KOPT-K1 (cell line): ENCODE results near the gene DNAJC6.
"Not testable (repeated sequence)": the region's sequence is repeated elsewhere in the genome, so short reads cannot be mapped to it uniquely, and the experiment has no call there.

Experiments used
- H3K27ac ChIP-seq: fragments of 200-600 bp; sonication (generic); 2 replicates; pipeline ENCODE4 v1.5.1; 2016; ENCODE audit warnings: antibody characterized with exemption, mild to moderate bottlenecking, low read depth, low read length; ENCODE audit not compliant: poor library complexity, severe bottlenecking
- H3K36me3 ChIP-seq: fragments of 200-600 bp; sonication (generic); 2 replicates; pipeline ENCODE4 v1.5.1; 2017; ENCODE audit warnings: antibody characterized with exemption, mild to moderate bottlenecking, low read length, moderate library complexity; ENCODE audit not compliant: insufficient read depth
- H3K9me3 ChIP-seq: fragments of 200-600 bp; sonication (generic); 2 replicates; pipeline ENCODE4 v1.5.1; 2017; ENCODE audit warnings: antibody characterized with exemption, low read length, mild to moderate bottlenecking; ENCODE audit not compliant: insufficient read depth, poor library complexity, severe bottlenecking

Gene DNAJC6

DNA sequence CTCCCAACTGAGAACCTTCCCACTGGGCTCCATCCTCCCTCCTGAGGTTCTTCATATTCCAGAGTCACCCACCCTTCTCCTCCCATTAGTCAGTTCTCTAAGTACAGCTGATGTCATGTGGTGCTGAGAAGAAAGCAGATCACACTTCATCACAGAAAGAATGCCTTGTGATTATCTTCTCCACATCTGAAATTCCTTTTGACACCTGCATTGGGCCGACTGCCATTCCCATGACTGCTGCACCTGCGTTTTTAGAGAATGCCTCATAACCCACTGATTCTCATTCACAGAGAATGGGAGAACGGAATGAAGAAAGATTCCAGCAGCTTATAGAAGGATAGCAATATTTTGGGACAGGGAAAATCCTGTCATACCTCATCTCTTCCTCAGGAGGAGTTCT lies 125.4 kb downstream of the DNAJC6 start:
- Histone ChIP-seq H3K36me3 (peaks cover 6% of the 10 kb centered on the region; the same call in 1 of the 2 replicates), H3K9me3 (no peaks in the 10 kb centered on the region)

GRCh38 chr1:65435987-65436386 lies 126.6 kb downstream of the DNAJC6 start:
- no peaks in the 10 kb centered on the region for H3K9me3 ChIP-seq
- H3K27ac ChIP-seq, result no peak overlapping the region
- no peaks in the 10 kb centered on the region; the same call in 1 of the 2 replicates for H3K36me3 ChIP-seq

More for the DNA sequence above, 125.4 kb downstream of the DNAJC6 start:
- no peak overlapping the region for H3K27ac ChIP-seq

DNA sequence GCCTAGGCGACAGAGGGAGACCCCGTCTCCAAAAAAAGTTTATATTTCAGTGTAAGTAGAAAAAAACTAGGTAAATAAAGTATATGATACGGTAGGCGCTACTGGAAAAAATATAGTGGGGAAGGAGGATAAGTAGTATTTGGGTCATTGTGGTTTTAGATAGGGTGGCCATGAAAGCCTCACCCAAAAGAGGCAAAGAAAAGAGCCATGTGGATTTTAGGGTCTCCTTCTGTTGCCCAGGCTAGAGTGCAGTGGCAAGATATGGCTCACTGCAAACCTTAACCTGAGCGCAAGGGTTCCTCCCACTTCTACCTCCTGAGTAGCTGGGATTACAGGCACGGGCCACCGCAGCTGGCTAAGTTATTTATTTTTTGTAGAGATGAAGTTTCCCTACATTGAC lies 128.3 kb downstream of the DNAJC6 start:
- H3K27ac ChIP-seq, result no peak overlapping the region
- H3K9me3 ChIP-seq, result no peaks in the 10 kb centered on the region
- no peaks in the 10 kb centered on the region for H3K36me3 ChIP-seq

- Histone ChIP-seq H3K27ac (no peak overlapping the region), H3K9me3 (no peaks in the 10 kb centered on the region), H3K36me3 (no peaks in the 10 kb centered on the region)
These were observed 131.1 kb downstream of the DNAJC6 start for GRCh38 chr1:65440322-65440900.

- Histone ChIP-seq H3K27ac (no peak overlapping the region), H3K36me3 (no peaks in the 10 kb centered on the region)
These were observed 131.6 kb downstream of the DNAJC6 start for GRCh38 chr1:65440915-65441314.

DNA sequence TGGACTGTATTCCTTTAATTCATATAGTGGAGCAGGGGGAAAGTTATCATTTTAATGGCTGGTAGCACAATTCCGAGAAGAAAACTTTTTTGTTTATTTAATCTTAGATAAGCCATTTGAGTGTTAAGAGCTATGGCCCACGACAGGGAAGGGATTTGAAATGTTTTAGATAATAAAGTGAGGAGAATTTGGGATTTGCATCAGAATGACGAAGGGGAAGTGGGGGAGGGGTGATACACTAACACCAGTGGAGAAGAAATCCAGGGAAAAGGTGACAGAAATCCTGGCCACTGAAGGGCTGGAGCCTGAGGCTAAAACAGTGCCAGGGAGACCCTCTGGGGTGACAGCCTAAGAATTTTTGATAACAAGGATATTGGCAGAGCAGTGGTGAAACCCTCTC lies 132.1 kb downstream of the DNAJC6 start:
- Histone ChIP-seq H3K9me3 (no peaks in the 10 kb centered on the region), H3K27ac (no peak overlapping the region), H3K36me3 (no peaks in the 10 kb centered on the region)

More at GRCh38 chr1:65440915-65441314, 131.6 kb downstream of the DNAJC6 start:
- no peaks in the 10 kb centered on the region for H3K9me3 ChIP-seq

- no peak overlapping the region for H3K27ac ChIP-seq
- no peaks in the 10 kb centered on the region for H3K36me3 ChIP-seq
- no peaks in the 10 kb centered on the region for H3K9me3 ChIP-seq
These were observed 133.1 kb downstream of the DNAJC6 start for GRCh38 chr1:65442442-65442841.

DNA sequence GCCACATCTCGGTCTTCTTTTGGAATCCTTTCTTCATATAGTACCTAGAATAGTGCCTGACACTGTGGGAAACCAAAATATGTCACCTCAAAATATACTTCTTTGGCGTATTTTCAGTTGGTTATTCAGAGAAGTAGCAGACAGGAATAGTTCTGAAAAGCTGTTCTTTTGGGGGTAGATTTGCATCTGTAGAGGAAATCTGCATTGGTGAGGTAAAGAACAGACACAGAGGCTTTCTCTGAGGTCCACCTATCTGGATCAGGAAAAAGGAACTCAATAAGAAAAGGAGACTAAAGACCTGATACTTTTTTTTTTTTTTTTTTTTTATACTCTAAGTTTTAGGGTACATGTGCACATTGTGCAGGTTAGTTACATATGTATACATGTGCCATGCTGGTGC lies 134.3 kb downstream of the DNAJC6 start:
- Histone ChIP-seq H3K27ac (no peak overlapping the region), H3K36me3 (no peaks in the 10 kb centered on the region), H3K9me3 (no peaks in the 10 kb centered on the region)

- H3K36me3 ChIP-seq, result no peaks in the 10 kb centered on the region
- H3K9me3 ChIP-seq, result no peaks in the 10 kb centered on the region
- H3K27ac ChIP-seq, result no peak overlapping the region
These were observed 134.8 kb downstream of the DNAJC6 start for GRCh38 chr1:65444128-65444640.

DNA sequence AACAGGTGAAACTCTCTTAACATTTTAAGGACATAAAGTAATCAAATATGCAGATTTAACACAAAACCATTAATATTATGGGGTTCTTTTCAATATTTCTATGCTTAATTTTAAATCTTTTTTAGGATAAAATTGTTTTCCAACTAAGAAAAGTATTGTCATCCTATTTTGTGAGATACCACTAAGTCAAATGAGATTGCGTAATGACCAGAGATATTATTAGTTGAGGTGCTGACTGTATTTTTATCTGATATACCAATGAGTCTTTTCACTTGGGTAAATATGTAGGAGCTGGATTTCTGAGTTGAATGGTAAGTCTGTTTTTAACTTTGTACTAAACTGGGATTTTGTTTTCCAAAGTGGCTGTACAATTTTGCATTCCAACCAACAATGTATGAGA lies 136.5 kb downstream of the DNAJC6 start:
- H3K27ac ChIP-seq, result no peak overlapping the region
- no peaks in the 10 kb centered on the region for H3K36me3 ChIP-seq
- H3K9me3 ChIP-seq, result no peaks in the 10 kb centered on the region

DNA sequence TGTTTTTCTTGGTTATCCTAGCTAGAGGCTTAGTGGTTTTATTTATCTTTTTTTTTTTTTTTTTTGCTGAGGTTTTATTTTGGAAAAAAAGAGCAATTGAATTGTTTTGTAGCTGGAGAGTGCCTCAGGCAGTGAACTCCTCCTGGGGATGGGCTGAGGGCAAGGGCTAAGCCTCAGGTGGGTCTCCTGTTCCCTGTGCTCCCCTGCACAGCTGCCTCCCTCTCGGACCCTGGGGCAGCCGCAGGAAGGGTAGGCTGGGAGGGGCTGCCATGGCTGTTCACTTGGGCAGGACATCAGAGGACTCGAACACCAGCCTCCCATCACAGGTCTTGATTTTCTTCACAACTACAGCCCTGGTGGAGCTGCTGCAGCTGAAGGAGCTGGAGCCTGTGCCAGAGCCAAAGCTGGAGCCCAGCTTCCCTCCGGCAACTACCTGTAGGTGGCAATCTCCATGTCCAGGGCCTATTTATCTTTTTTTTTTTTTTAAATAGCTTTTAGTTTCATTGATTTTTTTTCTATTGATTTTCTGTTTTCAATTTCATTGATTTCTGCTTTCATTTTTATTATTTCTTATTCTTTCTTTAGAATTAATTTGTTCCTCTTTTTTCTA lies 140.0 kb downstream of the DNAJC6 start:
- Histone ChIP-seq H3K27ac (no peak overlapping the region), H3K9me3 (no peaks in the 10 kb centered on the region), H3K36me3 (no peaks in the 10 kb centered on the region)

- H3K27ac ChIP-seq, H3K36me3 ChIP-seq, H3K9me3 ChIP-seq: not testable (repeated sequence)
These were observed 146.3 kb downstream of the DNAJC6 start for GRCh38 chr1:65455678-65456077.

GRCh38 chr1:65456481-65456880 lies 147.1 kb downstream of the DNAJC6 start:
- no peak overlapping the region for H3K27ac ChIP-seq
- no peaks in the 10 kb centered on the region for H3K36me3 ChIP-seq
- H3K9me3 ChIP-seq, result no peaks in the 10 kb centered on the region

DNA sequence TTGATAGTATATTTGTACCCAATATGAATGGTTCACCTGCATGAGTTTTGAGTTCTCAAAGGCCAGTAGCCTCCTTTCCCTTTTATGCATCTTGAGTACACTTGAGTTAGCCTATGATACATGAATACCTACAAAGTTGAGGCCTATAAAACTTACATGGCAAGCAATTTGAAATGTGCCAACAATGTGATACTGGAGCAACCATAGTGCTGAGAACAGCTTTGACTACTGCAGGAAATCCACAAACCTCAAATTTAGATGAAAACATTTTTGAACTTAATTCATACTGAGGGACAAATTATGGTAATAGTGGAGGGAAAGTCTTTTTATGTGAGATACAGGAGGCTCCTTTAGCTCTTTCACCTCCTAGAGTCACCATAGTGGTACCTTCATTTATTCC lies 148.5 kb downstream of the DNAJC6 start:
- no peak overlapping the region for H3K27ac ChIP-seq
- no peaks in the 10 kb centered on the region for H3K9me3 ChIP-seq
- H3K36me3 ChIP-seq, result no peaks in the 10 kb centered on the region

- Histone ChIP-seq H3K27ac (no peak overlapping the region), H3K9me3 (no peaks in the 10 kb centered on the region), H3K36me3 (no peaks in the 10 kb centered on the region)
These were observed 149.5 kb downstream of the DNAJC6 start for GRCh38 chr1:65458730-65459396.

DNA sequence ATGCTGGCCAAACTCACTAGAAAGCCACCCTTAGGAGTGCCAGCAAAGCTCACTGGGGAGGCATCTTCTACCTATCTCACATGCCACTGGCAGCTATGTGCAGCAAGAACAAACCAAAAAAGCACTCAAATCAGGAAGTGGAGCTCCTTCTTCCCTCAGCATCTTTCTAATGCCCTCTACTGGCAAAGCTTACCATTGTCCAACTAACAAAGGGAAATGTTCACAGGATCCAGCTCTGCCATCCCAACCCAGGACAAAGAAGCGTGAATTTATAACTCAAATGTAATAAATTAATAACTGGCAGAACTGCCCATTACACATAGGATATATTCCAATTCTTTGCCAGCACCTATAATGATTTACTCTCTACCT lies 150.0 kb downstream of the DNAJC6 start:
- H3K27ac ChIP-seq, result no peak overlapping the region
- H3K9me3 ChIP-seq, result no peaks in the 10 kb centered on the region
- H3K36me3 ChIP-seq, result no peaks in the 10 kb centered on the region
